NT2/D1 (cell line): ENCODE results near the gene BEST4.

Experiments used
- SUZ12 ChIP-seq: IDR thresholded peaks from 2 replicates; pipeline ENCODE4 v1.6.1; 2011; ENCODE audit not compliant: insufficient read length, insufficient read depth; ENCODE audit errors: extremely low read depth
- YY1 ChIP-seq: IDR thresholded peaks from 2 replicates; pipeline ENCODE4 v1.6.1; 2011; ENCODE audit not compliant: insufficient read length, insufficient read depth
- ZNF274 ChIP-seq: IDR thresholded peaks from 2 replicates; pipeline ENCODE4 v1.6.1; 2011; ENCODE audit warnings: mild to moderate bottlenecking, low read depth, low read length

GRCh38 chr1:44760876-44761275 lies 27.1 kb downstream of the BEST4 start:
- TF ChIP-seq ZNF274 (no peak), SUZ12 (no peak), YY1 (no peak)
